ENCODE results near the gene ANKS1B.
"Not testable (repeated sequence)": the region's sequence is repeated elsewhere in the genome, so short reads cannot be mapped to it uniquely, and the experiment has no call there.

Gene ANKS1B

DNA sequence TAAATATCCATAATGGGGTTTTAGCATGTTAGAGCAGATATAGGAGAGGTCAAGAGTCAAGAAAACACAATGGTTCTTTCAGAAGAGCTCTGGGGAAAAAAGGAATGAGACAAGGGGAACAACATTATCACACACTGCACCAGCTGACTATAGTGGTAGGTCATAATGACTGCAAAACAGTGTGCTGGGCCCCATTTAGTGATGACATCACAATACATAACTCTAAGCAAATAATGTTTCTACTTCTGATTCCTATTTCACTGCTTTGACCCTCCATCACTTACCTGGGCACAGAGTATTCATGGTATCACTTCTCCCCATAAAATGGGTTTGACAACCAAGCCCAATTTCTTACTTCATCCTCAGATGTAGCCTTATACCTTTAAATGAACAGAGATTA, 275.1 kb downstream of the ANKS1B start:
- FAIRE-seq (no peak), DNase-seq (ENCODE audit: insufficient read length, low spot score) (no peak)

DNA sequence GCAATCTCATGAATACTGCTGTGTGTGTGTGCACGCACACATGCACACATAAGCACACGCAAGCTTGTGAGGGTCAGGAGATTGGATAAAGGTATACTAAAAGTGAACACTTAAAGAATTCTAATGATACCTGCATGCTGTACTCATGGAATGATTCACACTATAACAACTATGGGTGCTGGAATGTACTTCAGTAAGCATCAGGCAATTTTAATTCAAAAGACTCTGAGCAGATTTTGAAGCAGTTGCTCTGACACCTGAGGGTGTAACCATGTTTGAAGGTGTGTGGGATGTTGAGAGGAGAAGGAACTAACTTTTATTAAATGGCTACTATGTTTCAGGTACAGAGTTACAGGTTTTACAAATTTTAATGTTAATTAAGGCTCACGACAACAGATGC, 275.6 kb downstream of the ANKS1B start:
- no peak for FAIRE-seq
- no peak for DNase-seq (ENCODE audit: insufficient read length, low spot score)

DNA sequence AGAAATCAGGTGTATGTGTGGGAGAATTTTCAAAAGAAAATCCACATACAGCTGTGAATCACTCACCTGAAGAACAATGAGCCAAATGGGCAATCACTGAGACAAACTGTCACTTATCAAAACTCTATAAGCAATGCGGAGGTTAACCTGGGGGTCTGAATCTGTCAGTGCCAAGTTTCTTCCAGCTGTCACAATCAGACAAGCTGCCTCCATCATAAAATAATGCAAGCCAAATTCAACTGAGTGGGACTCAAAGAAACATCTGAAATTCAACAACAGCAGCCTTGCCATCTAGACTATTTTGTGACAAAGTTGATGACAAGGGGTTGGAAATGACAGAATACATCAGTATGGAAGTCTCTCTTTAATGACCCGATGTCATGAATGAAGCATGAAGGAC, 276.9 kb downstream of the ANKS1B start:
- DNase-seq (ENCODE audit: insufficient read length, low spot score) (no peak), FAIRE-seq (no peak)

DNA sequence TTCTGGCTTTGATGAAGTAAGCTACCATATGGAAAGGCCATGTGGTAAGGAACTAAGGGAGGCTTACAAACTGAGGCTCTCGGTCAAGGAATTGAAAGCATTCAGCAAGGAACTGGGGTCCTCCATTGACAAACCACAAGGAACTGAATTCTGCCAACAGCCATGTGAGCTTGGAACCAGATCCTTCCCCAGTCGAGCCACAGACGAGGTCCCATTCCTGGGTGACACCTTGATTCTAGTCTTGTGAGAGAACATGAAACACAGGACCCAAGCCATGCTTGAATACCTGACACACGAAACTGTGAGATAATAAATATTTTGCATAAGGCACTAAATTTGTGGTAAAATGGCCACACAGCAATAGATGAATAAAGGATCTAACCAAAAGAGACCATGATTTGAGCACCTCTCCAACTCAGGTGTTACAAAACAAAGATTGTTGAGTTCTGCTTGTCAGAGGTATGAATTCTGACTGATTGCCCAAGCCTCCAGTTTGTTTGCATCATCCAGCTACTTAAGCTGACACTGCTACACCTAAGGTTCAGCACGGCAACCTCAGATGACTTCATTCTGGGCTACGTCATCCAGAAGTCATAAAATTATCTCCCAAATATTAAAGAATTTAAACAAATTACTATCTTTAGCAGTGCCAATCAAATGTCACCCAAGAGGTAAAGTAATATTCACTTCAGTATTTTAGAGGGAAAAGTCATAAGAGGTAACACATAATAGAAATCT, 277.8 kb downstream of the ANKS1B start:
- FAIRE-seq (no peak), DNase-seq (ENCODE audit: insufficient read length, low spot score) (no peak)

DNA sequence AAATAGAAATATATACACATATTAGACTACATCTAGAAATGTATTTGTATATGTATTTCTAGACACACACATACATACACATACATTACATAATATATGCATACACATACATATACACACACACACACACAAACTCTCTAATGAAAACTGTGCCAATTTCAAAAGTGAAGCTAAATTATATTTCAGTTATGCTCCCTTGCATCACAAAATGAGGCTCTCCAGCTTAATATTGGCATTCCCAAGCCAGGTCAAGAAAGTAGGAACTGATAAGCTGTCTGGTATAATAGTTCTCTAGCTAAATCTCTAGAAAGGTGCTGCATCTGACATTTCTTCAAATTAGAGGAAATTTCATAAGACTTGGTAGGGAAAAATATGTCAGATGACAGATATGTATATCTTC, 280.3 kb downstream of the ANKS1B start:
- FAIRE-seq, result no peak

DNA sequence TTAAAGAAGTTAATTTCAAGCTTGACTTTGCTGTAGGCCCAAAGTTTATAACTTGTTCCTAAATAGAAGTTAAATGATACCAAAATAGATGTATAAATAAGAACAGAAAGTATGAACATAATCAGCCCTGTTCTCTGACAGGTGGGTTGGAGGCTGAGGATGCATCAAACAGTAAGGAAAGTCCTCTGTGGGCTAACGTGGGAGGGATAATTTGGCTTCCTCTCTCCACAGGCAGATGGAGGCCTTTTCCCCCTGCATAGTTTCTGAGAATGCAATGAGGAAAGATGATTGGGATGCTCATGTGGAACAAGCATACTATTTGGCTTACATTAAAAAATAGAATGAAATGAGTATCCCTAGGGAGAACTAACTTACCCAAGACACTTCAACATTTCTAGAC, 280.7 kb downstream of the ANKS1B start:
- DNase-seq (ENCODE audit: insufficient read length, low spot score) (no peak), FAIRE-seq (no peak)

More for the DNA sequence above, 280.3 kb downstream of the ANKS1B start:
- DNase-seq (ENCODE audit: insufficient read length, low spot score), result no peak

DNA sequence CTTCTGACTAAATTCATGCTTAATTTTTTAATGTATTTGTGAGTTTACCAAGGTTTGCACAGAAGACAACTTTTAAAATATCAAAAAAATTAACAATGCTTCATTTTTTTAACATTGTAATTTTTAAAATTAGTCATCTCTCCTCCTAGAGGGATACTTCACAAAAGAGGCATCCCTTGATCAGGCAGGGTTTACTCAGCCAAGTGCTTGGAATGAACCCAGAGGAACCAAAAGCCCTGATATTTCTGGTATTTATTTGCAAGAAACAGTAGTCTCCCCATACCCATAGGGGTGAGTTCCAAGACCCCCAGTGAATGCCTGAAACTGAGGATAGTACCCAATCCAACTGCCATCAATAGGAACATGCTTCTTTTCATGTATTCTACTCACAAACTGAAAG, 284.7 kb downstream of the ANKS1B start:
- DNase-seq (ENCODE audit: insufficient read length, low spot score) (no peak), FAIRE-seq (no peak)

DNA sequence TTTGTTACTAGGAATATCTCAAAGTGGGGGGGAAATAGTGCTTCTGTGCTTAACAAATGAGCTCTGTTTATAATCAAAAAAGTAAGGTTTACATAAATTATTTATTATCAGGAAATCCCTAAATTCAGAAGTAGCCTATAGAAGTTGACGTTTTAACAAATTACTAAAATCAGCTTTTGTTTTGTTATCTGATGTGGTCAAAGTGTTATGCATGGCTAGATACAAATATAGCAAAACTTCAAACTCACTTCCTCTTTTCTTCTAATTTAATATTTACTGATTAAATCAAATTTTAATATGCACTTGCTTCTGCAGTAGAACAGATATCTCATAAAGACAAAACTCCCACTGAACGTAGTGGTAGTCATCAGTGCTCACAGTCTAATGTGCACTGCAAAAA, 289.7 kb downstream of the ANKS1B start:
- FAIRE-seq, result no peak
- no peak for DNase-seq (ENCODE audit: insufficient read length, low spot score)

DNA sequence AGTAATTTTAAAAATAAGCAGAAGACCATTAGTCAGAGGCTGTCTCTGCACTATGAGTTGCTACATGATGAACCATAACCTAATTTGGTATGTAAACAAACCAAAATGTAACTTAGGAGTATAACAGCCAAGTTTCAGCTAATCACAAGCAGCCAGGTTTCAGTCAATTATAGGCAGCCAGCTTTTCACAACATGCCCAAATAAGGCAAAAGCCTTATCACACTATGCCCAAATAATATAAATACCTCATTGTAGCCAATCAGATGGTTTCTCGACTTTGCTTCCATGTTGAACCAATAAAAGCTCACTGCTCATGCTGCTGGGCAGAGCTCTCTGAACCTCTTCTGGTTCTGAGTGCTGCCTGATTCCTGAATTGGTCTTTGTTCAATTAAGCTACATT, 298.6 kb downstream of the ANKS1B start:
- DNase-seq (ENCODE audit: insufficient read length, low spot score) (no peak), FAIRE-seq (no peak)

DNA sequence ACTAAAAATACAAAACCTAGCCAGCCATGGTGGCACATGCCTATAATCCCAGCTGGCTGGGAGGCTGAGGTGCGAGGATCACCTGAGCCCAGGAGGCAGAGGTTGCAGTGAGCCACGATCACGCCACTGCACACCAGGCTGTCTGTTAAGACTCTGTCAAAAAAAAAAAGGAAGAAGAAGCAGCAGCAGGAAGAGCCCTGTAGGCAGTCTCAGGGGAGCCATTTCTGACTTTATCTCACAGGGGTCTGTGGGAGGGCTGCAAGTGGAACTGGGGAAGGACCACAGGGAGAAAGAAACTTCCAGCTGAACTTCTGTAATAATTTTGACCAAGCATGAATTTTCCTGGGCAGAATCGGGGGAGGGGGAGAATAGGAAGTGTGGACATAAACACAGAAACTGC, 304.5 kb downstream of the ANKS1B start:
- FAIRE-seq (no peak), DNase-seq (ENCODE audit: insufficient read length, low spot score) (no peak)

DNA sequence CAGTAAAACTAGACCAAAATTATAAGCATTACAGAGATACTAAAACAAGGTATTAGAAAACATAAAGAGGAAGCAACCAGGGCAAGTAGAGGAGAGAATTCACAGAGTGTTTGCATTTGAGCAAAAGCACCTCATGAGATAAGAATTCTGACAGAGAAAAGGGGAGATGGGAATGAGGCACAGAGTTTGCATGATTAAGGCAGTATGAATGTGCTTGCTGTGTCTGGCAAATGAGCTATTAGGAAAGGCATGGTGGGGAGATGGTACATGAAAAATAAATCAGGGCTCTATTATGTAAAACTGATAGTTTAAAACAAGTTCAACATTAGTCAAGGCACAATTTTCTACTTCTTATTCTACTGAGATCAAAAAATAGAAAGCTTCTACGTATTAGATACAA, 314.1 kb downstream of the ANKS1B start:
- DNase-seq (ENCODE audit: insufficient read length, low spot score), result no peak
- no peak for FAIRE-seq

DNA sequence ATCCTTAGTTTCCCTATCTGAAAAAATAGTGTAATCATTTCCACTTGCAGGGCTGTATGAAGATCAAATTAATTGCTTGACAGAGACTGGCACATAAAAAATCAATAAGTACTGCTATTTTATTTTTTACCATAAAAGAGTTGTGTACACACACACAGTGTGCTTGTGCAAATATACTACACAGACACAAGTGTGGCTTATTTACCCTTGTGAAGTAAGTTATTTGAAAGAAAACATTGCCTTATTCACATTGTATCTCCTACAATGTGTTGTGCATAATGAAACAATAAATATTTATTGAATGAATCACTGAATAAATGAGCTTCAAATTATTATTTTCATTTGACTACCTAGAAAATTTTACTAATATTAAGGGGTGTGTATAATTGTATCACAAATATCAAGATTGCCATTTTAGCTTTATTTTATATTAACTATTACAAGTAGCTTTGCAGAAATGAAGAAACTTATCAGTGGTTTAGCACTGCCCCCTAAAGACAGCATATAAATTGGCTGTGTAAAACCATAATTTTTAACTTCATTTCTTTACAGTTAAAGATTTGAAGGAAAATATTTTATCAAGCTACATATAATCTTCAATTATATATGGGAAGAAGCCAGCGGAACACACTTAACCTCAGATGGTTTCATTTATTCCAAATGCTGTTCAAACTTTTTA, 325.9 kb downstream of the ANKS1B start:
- no peak for FAIRE-seq
- DNase-seq (ENCODE audit: insufficient read length, low spot score), result no peak

DNA sequence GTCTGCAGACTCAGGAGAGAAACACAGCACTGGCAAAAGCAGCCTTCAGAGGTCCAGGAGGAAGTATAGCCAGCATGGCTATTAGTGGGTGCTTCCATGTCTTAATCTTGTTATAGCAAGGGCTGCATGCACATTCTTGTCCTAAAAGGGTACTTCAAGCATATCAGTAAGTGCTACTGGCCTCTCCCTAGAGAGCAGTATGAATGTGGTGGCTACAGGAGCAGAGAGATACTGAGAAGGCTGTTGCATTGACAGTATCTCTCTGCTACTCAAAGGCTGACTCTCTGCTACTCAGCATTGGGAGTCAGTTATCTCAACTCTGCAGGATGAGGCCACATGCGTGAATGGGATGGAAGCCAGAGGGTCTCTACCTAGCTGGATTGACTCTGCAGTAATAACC, 335.2 kb downstream of the ANKS1B start:
- FAIRE-seq (no peak), DNase-seq (ENCODE audit: insufficient read length, low spot score) (no peak)

DNA sequence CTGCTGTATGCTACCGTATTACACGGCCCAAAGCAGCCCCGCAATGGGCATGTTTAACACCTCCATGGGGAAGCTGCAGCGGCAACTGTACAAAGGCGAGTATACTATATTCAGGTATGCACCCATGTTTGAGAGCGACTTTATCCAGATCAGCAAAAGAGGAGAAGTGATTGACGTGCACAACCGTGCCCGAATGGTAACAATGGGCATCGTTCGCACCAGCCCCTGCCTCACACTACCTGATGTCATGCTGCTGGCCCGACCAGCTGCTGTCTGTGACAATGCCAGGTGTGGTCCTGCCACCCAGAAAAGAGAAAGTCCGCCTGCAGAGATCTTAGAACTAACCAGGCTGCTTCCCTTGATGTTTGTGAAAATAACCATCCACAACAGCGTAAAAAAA, 336.6 kb downstream of the ANKS1B start:
- DNase-seq (ENCODE audit: insufficient read length, low spot score), result no peak
- FAIRE-seq, result no peak

DNA sequence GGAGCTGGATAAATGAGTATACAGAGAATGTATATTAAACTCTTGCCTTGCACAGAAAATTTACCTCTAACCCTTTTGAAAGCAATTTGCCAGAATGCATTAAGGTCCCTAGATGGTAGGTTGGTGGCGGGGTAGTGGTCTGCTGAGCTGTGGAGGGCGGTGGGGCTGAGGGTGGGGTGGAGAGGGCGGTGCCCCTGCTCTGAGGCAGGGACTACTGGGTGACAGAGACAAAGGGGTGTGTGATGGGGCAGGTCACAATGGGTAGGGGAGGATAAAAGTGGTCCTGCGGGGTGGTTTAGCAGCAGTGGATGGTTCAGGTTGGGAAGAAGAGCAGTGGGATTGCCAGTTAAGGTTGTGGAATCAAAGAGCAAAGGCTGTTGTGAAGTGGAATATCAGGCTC, 337.3 kb downstream of the ANKS1B start, which contains the start of gene GARIN6:
GARIN6 (plus strand) TSS at position 301 of the 400 bp plus-strand sequence. CDS start 422 bp downstream, outside the sequence.
- FAIRE-seq (no peak), DNase-seq (ENCODE audit: insufficient read length, low spot score) (no peak)

DNA sequence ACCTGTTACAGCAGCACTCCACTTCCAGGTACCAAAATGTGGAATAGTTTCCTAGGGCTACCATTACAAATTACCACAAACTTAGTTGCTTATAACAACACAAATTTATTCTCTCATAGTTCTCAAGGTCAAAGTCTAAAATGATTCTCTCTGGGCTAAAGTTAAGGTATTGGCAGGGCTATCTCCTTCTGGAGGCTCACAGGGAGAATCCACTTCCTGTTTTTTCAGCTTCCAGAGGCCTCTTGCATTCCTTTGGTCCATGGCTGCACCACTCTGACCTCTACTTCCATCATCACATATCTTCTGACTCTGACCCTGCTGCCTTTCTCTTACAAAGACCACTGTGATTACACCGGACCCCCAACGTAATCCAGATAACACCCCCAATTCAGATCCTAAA, 340.1 kb downstream of the ANKS1B start:
- no peak for DNase-seq (ENCODE audit: insufficient read length, low spot score)
- FAIRE-seq, result no peak

DNA sequence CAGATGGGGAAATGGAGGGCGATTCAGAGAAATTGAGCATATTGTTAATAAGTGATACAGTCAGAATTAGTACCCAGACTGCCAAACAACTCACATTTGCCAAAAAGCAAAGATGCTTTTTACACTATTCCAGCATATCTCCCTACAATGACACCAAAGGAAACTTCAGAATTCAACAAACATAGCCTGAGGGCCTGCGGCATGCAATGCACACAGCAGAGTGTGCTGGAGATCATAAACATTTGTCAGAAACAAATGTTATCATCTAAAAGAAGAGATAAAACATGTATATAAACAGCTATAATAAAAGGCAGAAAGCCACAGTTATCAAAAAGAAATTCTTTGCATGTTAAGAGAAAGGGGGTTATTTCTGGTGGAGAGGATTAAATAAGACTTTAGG, 357.3 kb downstream of the ANKS1B start:
- FAIRE-seq (no peak), DNase-seq (ENCODE audit: insufficient read length, low spot score) (no peak)

DNA sequence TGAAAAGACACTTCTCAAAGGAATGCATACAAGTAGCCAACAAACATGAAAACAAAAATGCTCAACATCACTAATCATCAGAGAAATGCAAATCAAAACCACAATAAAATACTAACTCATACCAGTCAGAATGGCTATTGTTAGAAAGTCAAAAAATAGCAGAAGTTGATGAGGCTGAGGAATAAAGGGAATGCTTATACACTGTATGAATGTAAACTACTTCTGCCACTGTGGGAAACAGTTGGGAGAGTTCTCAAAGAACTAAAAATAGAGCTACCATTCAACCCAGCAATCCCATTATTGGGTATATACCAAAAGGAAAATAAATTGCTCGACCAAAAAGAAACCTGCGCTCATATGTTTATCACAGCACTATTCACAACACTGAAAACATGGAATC, 360.1 kb downstream of the ANKS1B start:
- not testable (repeated sequence) for FAIRE-seq; DNase-seq (ENCODE audit: insufficient read length, low spot score)

DNA sequence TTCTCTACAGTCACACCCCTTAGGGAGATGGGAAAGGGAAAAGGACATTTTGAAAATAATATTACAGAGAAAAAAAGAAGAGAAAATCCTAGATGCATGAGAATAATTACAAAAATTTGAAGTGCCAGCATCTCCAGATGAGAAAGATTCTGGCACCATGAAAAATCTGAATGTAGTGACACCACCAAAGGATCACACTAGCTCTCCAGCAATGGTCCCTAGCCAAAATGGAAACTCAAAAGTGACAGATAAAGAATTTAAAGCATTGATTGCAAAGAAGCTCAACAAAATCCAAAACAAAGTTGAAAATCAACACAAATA, 364.6 kb downstream of the ANKS1B start:
- no peak for DNase-seq (ENCODE audit: insufficient read length, low spot score)
- FAIRE-seq, result no peak

DNA sequence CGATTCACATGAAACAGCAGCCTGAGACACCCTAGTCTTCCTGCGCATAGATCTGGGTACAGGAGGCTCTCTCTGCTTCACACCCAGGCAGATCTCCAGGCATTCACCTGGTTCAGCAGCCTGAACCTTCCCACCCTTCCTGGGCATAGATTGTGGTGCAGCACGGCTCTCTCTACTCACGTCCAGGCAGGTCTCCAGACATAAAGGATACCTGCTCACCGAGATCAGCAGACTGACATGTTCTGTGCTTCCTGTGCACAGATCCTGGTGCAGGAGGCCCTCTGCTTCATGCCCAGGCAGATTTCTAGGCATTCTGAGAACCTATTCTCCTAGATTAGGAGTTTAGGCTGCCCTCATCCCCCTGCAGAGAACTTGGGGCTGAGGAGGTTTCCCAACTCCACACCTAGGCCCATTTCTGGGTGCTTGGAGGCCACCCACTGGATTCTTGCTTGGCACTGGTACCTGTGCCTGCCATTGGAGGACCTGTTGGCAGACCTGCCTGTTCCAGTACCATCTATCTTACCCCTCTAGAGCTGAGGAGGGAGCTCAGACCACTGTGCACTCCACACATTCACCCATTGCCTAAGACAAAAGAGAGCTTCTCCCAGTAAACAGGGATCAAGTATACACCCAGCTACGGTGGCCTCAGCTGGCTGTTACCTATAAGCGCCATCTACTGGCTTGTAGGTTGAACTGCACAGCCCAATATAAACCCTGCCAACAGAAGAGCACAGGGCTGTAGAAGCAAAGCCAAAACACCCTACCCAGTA, 365.2 kb downstream of the ANKS1B start:
- DNase-seq (ENCODE audit: insufficient read length, low spot score) (no peak), FAIRE-seq (peak; percentile 81)

DNA sequence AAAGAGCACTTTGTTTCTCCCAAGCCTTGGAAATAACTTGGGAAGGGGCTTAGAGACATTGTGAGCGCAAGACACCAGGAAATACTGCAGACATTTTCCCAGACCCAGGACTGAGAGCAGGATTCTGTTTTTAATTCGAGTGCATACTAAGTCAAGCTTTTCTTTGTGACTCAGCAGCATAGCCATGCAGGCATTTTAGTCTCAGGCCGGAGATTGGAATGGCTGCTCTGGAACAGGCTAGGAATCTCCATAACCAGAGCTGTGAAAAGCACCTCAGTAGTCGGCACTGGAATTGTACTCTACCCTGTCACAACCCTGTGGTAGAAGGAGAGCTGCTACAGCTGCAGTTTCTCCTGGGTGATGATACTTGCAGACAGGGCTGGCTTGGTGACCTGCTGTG, 366.1 kb downstream of the ANKS1B start:
- FAIRE-seq (no peak), DNase-seq (ENCODE audit: insufficient read length, low spot score) (no peak)

DNA sequence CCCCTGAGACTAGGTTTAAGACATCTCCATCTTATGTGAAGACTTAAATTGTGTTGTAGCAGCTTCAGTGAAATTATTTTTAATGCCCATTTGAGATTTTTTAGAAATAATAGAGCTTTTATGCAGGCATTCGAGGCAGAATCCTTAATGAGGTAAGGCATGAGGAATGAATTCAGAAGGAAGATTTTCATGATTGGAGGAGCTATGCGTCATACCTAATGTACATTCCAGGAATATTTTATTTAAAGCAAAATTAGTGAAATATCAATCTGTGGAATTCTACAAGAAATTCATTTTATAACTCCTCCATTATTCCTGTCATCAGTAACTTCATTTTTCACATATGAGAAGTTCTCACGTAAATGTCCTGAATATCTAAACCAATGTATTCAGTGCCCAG, 373.1 kb downstream of the ANKS1B start:
- DNase-seq (ENCODE audit: insufficient read length, low spot score), result no peak

More for the DNA sequence above, 373.1 kb downstream of the ANKS1B start:
- FAIRE-seq, result no peak
